ENCODE measurements around the gene CRYBG2.

GRCh38 chr1:26278724-26279455, 75.0 kb downstream of the CRYBG2 start:
- no peak for TF ChIP-seq FOXA1 (IDR thresholded peaks at IDR 0.05)
- TF ChIP-seq BHLHE40 (IDR thresholded peaks at IDR 0.05; ENCODE audit: borderline replicate concordance) = no peak
- TF ChIP-seq FOXM1 (IDR thresholded peaks at IDR 0.05; ENCODE audit: borderline replicate concordance) = no peak
- TF ChIP-seq FOXK2 (IDR thresholded peaks at IDR 0.05) = no peak
- TF ChIP-seq ELF4 (IDR thresholded peaks at IDR 0.05) = no peak
